T47D (cell line): ENCODE results near the gene RNU1-1.
"Not testable (repeated sequence)": the region's sequence is repeated elsewhere in the genome, so short reads cannot be mapped to it uniquely, and the experiment has no call there.

ENCODE experiments used
- DNase-seq, 2 experiments: peaks; one replicate each; pipeline versions ENCODE4 v3.0.0 to v3.0.0-alpha.2; 2011 to 2012; ENCODE audit warnings: low read depth in 1 of 2, low spot score in 1 of 2
- in situ Hi-C: cut with HindIII; loops from 2 replicates; pipeline ENCODE4 v1.10.0; 2016; ENCODE audit warnings: low sequenced_read_pairs, low pct_unique_long_range_greater_than_20kb

The RNU1-1 gene

DNA sequence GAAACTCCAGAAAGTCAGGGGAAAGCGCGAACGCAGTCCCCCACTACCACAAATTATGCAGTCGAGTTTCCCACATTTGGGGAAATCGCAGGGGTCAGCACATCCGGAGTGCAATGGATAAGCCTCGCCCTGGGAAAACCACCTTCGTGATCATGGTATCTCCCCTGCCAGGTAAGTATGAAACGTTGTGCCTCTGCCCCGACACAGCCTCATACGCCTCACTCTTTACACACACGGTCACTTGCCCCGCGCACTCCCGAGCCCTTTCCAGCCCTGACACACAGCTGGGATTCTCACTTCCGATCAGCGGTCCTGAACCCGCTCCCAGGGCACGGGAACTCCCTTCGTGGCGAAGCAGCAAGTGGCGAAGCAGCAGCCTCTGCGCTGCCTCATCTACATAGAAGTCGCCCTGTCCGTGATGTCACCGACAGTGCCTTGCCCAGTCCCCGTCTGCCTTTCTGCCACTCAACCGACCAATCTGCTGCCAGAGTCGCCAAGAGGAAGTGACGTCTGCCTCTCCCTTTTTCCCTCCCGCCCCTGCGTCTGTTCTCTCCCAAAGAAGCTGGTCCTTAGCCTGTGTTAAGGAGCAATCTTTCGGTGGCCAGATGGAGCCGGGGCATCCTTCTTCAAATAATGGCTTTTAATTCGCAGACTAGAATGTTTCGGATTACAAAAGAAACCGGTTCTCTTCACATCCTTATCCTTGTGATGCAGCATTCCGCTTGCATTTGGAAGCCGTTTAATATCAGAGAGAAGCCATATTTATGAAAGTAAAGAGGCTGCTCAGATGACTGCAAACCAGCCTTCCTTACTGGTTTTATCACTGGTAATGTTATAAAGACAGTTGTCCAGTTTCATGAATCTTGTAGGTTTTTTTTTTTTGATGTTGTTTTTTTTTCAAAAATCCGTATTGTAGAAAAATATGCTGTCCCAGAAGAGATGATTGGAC lies at the start of gene RNU1-1:
Gene RNU1-1, minus strand, starts transcription at position 179 of the 949 bp plus-strand sequence.
- DNase-seq: peak in 1 of 2 experiments; percentile 67
- in situ Hi-C loops: not testable (repeated sequence)

GRCh38 chr1:16561035-16561434 lies 47.0 kb upstream of the RNU1-1 start:
- DNase-seq, in situ Hi-C loops: not testable (repeated sequence)

- in situ Hi-C loops, DNase-seq: not testable (repeated sequence)
These were observed 46.4 kb upstream of the RNU1-1 start for GRCh38 chr1:16560498-16560897.

DNA sequence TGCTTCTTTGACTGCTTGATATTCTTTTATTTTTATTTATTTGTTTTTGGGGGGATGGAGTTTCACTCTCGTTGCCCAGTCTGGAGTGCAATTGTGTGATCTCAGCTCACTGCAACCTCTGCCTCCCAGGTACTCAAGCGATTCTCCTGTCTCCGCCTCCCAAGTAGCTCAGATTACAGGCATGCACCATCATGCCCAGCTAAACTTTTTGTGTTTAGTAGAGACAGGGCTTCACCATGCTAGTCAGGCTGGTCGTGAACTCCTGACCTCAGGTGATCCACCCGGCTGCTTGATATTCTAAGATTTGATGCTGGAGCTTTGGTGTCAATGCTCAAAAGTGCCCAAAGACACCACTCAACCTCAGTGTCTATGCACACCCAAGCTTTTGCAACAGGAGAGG lies 45.6 kb upstream of the RNU1-1 start:
- DNase-seq: not testable (repeated sequence)

GRCh38 chr1:16557034-16557433 lies 42.9 kb upstream of the RNU1-1 start:
- DNase-seq, in situ Hi-C loops: not testable (repeated sequence)

More for the DNA sequence above, 45.6 kb upstream of the RNU1-1 start:
- in situ Hi-C loops: not testable (repeated sequence)

- DNase-seq, in situ Hi-C loops: not testable (repeated sequence)
These were observed 39.2 kb upstream of the RNU1-1 start for GRCh38 chr1:16553244-16553643.

DNA sequence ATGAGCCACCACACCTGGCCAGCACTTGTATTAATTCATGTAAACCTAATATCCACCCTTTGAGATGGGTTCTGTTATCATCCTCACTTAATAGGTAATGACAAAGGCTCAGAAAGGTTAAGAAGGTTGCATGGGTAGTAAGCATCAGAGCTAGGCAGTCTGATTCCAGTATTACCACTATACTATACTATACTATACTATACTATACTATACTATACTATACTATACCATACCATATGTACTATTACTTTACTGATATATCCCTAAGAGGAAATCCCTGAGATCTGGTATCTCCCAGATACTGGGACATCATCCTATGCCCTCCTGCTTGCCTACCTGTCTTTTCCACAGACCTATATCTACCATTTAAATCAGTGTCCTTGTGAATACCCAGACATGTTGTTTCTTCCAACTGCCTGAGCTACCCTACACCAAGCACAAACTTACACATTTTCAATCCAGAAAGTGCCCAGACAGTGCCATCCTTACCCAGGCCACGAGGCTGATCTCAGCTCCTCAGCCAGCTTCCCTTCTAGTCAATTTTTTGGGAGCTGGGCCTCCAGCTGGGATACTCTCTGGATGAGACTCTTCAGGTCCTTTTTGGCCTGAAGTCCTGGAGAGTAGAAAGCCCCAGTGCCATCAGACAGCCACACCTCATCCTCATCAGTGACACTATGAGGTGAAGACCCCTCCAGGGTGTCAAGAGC lies 36.3 kb upstream of the RNU1-1 start:
- in situ Hi-C loops: not testable (repeated sequence)

GRCh38 chr1:16549545-16549944 lies 35.5 kb upstream of the RNU1-1 start:
- in situ Hi-C loops, DNase-seq: not testable (repeated sequence)

More for the DNA sequence above, 36.3 kb upstream of the RNU1-1 start:
- DNase-seq: not testable (repeated sequence)

GRCh38 chr1:16547502-16548241 lies 33.6 kb upstream of the RNU1-1 start:
- in situ Hi-C loops, DNase-seq: not testable (repeated sequence)

- DNase-seq, in situ Hi-C loops: not testable (repeated sequence)
These were observed 31.6 kb upstream of the RNU1-1 start for GRCh38 chr1:16545682-16546095.

GRCh38 chr1:16540421-16540893 lies 26.4 kb upstream of the RNU1-1 start:
- DNase-seq, in situ Hi-C loops: not testable (repeated sequence)

DNA sequence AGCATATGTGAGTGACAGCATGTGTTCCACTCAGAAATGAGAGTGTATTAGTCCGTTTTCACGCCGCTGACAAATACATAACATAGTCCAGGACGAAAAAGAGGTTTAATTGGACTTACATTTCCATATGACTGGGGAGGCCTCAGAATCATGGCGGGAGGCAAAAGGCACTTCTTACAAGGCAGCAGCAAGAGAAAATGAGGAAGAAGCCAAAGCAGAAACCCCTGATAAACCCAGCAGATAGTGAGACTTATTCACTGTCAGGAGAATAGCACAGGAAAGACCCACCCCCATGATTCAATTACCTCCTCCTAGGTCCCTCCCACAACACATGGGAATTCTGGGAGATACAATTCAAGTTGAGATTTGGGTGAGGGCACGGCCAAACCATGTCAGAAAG lies 23.4 kb upstream of the RNU1-1 start:
- in situ Hi-C loops, DNase-seq: not testable (repeated sequence)

DNA sequence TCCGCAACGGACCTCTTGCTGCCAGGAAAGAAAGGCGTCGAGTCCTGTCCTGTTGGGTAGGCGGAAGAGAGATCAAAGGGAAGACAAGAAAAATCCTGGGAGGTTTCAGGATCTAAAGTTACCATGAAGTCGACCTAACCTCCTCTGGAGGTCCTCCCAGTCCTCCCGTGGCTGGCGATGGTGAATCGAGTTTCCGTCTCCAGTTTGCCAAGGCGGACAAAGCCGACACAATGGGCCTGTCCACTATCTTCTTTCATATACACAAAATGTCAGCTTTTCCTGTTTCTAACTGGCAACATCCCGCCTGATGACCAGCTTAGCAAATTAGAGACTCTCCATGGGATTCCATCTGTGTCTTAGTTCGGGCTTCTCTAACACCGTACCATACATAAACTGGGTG lies 22.7 kb upstream of the RNU1-1 start:
- DNase-seq: not testable (repeated sequence)

GRCh38 chr1:16535898-16536297 lies 21.8 kb upstream of the RNU1-1 start:
- DNase-seq, in situ Hi-C loops: not testable (repeated sequence)

More for the DNA sequence above, 22.7 kb upstream of the RNU1-1 start:
- in situ Hi-C loops: not testable (repeated sequence)

DNA sequence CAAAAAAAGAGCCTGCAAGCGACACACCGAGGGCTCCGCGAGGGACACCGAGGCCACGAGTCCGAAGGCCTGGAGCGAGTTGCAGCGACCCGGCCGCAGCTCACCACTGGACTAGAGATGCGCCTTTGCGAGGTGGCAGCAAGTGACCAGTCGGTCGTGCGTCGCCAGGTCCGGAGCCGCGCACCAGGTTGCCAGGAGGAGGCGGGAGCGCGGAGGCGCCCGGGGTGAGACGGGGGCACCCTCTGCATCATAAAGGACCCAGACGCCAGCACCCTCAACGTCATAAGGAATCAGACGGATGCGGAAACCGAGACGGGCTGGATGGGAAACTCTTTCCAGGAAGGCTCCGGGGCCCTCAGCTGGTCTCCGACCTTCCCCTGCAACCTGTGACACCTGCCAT lies 21.4 kb upstream of the RNU1-1 start:
- DNase-seq, in situ Hi-C loops: not testable (repeated sequence)

- in situ Hi-C loops: not testable (repeated sequence)
These were observed 20.9 kb upstream of the RNU1-1 start for GRCh38 chr1:16534829-16535456.

GRCh38 chr1:16534239-16534828 lies 20.2 kb upstream of the RNU1-1 start:
- in situ Hi-C loops, DNase-seq: not testable (repeated sequence)

More at GRCh38 chr1:16534829-16535456, 20.9 kb upstream of the RNU1-1 start:
- DNase-seq: not testable (repeated sequence)
